Measurements from ENCODE around the gene SLC2A5. TPM values are rescaled to one million over a fixed set of nuclear protein-coding genes. Genes with fewer than 3 reads are reported as not detected.

SLC2A5 gene, protein sequence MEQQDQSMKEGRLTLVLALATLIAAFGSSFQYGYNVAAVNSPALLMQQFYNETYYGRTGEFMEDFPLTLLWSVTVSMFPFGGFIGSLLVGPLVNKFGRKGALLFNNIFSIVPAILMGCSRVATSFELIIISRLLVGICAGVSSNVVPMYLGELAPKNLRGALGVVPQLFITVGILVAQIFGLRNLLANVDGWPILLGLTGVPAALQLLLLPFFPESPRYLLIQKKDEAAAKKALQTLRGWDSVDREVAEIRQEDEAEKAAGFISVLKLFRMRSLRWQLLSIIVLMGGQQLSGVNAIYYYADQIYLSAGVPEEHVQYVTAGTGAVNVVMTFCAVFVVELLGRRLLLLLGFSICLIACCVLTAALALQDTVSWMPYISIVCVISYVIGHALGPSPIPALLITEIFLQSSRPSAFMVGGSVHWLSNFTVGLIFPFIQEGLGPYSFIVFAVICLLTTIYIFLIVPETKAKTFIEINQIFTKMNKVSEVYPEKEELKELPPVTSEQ
- total RNA-seq (not detected in 2 replicates), polyA plus RNA-seq (not detected in 2 replicates), polyA minus RNA-seq (not detected in 2 replicates), Bru-seq, nascent RNA (percentile 3 among the genes with signal in this experiment), BruChase-seq, experiment 1, labeled RNA remaining after a 6-hour chase (percentile 14 among the genes with signal in this experiment), BruChase-seq, experiment 2, labeled RNA remaining after a 2-hour chase (not detected)
- polyA plus RNA-seq (2011; cell fraction: cytosol; rRNA removed): not detected in 2 replicates
- not detected in 2 replicates for polyA plus RNA-seq (2011; cell fraction: nucleus; rRNA removed)
- not detected in 2 replicates for polyA plus RNA-seq (2012)
- not detected for polyA minus RNA-seq (2011; cell fraction: cytosol; rRNA and poly(A)+ RNA removed)
- polyA minus RNA-seq (2011; cell fraction: nucleus; rRNA and poly(A)+ RNA removed): not detected in 2 replicates
- long read RNA-seq: 0 reads

DNA sequence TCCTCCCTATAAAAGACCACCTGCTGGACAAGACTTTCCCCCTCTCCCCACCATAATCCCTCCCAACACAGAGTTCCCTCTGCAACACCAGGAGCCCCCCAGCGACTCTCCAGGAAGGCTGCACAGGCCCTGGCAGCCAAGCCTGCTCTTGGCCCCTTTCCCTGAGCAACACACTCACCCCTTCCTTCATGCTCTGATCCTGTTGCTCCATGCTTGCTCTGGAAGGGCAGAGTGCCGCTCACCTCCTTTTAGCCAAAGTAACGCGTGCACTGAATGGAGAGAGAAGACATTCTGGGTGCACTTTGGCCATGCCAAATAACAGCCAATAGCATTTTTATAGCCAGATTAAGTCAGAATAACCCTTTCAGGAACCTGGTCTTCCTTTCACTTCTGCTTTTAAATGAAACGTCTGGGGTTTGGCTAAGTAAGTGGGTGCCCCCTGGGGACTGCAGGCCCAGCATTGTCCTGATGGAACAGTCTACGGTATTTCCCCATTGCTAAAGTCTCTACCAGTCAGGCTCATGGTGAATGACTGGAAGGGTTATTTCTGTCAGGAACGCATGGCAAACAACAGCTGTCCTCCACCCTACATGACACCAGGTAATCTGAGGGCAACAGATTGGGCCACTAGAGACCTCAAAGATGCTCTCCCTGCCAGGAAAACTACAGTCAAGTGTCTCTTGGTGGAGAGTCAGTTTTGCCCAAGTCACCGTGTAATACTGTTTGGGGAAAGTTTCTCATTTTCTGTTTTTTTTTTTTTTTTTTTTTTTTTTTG is at the start of gene SLC2A5:
TSS of gene SLC2A5 (minus strand) at position 310 of the 775 bp plus-strand sequence. CDS start at position 211, 99 bp downstream.
- no peak within 1 kb of the TSS for H3K4me3 ChIP-seq (replicated peaks in 1 of 3; ENCODE audit: insufficient read depth in 1 of 3, low read depth in 1 of 3, low read length in 3 of 3)
- dilution Hi-C loops (cut with MboI; ENCODE audit: extremely low pct_ligation_motif_present, low sequenced_read_pairs) (no loop called here), intact Hi-C loops (cut with micrococcal nuclease) (no loop called here)
- no peak within 1 kb of the TSS for H3K27ac ChIP-seq (ENCODE audit: insufficient read depth, low read depth, low read length)
- TF ChIP-seq JUN (IDR thresholded peaks at IDR 0.05; ENCODE audit: borderline replicate concordance, insufficient read depth, insufficient read length, low read depth): no peak
- TF ChIP-seq GATA2 (IDR thresholded peaks at IDR 0.05; ENCODE audit: insufficient read depth, insufficient read length, low read depth, low read length): no peak
- no peak for TF ChIP-seq POLR2AphosphoS5 (IDR thresholded peaks at IDR 0.05; ENCODE audit: insufficient read depth, low read depth, low read length)
- TF ChIP-seq MYC (IDR thresholded peaks at IDR 0.05; ENCODE audit: low read depth, low read length): no peak
- TF ChIP-seq EZH2 (IDR thresholded peaks at IDR 0.05; ENCODE audit: borderline replicate concordance, low read depth, low read length, severe bottlenecking): no peak
- TF ChIP-seq POLR2A (IDR thresholded peaks at IDR 0.05; ENCODE audit: low read depth, low read length): no peak
- no peak for TF ChIP-seq FOS (IDR thresholded peaks at IDR 0.05; ENCODE audit: borderline replicate concordance, insufficient read depth, low read length)
- no peak for TF ChIP-seq CTCF (IDR thresholded peaks at IDR 0.05; ENCODE audit: extremely low read depth in 1 of 2, insufficient read depth in 1 of 2, low read depth in 1 of 2, low read length in 2 of 2)
- TF ChIP-seq MAX (IDR thresholded peaks at IDR 0.05; ENCODE audit: insufficient read depth, insufficient read length): no peak
- ChIA-PET POLR2A (interaction anchor here (0.7 kb wide), 1 partner anchor 698 kb away, joined by 3 read pairs; no protein-coding TSS in a partner anchor), CTCF (interaction anchor here (0.9 to 1.1 kb wide), 2 partner anchors 11 to 65 kb away, joined by 3 read pairs; no protein-coding TSS in a partner anchor)
- H3K79me2 ChIP-seq (ENCODE audit: control insufficient read depth, insufficient read depth, low read length): no peaks in the 10 kb centered on the region
- peaks cover 3% of the 10 kb centered on the region for H3K4me1 ChIP-seq (ENCODE audit: control insufficient read depth, extremely low read depth, insufficient read depth, low read length)
- no peak within 1 kb of the TSS for H2AFZ ChIP-seq (ENCODE audit: low read depth, low read length)
- H3K4me2 ChIP-seq (ENCODE audit: insufficient read depth, low read length): no peak within 1 kb of the TSS
- no peaks in the 10 kb centered on the region for H3K27me3 ChIP-seq (ENCODE audit: control insufficient read depth in 2 of 2, insufficient read depth in 2 of 2, low read length in 2 of 2)
- FAIRE-seq (no peak), DNase-seq (ENCODE audit: low read depth, low spot score) (no peak)
- H3K9me1 ChIP-seq (replicated peaks; ENCODE audit: control insufficient read depth, extremely low read depth, insufficient read depth, low read length): no peaks in the 10 kb centered on the region
- no peaks in the 10 kb centered on the region for H3K36me3 ChIP-seq (ENCODE audit: control insufficient read depth in 2 of 2, extremely low read depth in 1 of 2, insufficient read depth in 2 of 2, low read length in 2 of 2)
- no TSS peak for BruUV-seq (replicated peaks)
- H4K20me1 ChIP-seq (replicated peaks; ENCODE audit: control insufficient read depth, extremely low read depth, insufficient read depth, low read length): no peaks in the 10 kb centered on the region
- no peaks in the 10 kb centered on the region for H3K9me3 ChIP-seq (replicated peaks; ENCODE audit: control insufficient read depth, insufficient read depth, low read length)
- no peak within 1 kb of the TSS for H3K9ac ChIP-seq (replicated peaks; ENCODE audit: extremely low read depth, insufficient read depth, low read length)

All from endothelial cell of umbilical vein (primary cell).